Hepatic stellate cell (primary cell): ENCODE measurements around the gene MDFIC.

Source experiments
- DNase-seq: peaks from one replicate; pipeline ENCODE4 v3.0.0; 2011; ENCODE audit warnings: low spot score

The MDFIC gene

DNA sequence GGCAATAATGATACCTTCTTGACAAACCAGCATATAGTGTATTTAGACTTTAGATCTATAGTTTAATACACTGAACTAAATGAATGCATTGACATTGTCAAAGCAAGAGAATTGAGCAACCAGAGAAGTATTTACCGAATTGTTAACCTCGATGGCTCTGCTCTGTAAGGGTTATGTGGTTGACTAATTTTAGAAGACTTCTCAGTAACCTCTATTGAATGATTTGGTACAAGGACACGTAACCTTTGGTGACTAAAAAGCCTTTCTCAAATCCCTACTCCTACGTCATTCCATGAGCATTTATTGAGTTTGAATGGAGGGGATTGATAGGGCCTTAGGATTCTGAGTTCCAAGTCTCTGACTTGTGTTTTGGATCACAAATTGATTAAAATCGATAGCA is 67.6 kb downstream of the MDFIC start:
- DNase-seq, result no peak

DNA sequence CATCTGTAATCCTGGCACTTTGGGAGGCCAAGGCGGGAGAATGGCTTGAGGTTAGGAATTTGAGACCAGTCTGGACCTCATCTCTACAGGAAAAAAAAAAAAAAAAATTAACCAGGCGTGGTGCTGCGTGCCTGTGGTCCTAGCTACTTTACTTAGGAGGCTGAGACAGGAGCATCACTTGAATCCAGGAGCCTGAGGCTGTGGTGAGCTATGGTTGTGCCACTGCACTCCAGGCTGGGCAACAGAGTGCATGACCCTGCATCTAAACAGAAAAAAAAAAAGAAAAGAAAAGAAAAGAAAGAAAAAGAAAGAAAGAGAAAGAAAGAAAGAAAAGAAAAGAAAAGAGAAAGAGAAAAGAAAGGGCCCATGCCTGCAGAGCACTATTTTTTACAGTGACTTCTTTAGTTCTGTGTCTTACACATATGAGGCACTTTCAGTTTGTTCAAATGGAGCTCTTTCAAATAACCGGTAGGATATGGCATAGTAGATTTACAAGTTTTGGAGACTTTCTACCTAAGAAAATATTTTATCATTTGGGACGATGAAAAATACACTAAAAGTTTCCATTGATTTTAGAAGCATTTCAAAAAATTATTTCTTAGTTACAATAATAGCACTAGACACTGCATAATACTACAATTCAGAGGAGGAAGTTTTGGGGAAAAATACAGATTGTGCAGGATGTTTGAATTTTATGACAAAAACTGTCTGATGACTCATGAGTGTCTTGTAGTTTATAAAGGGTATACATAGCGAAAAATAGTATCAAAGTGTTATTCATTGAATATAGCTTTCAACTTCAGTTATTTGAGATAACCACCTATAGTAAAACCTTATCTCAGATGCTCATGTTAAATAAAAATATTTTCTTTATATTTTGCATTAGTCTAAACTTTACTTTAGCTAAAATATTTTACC is 75.9 kb downstream of the MDFIC start:
- DNase-seq, result no peak

DNA sequence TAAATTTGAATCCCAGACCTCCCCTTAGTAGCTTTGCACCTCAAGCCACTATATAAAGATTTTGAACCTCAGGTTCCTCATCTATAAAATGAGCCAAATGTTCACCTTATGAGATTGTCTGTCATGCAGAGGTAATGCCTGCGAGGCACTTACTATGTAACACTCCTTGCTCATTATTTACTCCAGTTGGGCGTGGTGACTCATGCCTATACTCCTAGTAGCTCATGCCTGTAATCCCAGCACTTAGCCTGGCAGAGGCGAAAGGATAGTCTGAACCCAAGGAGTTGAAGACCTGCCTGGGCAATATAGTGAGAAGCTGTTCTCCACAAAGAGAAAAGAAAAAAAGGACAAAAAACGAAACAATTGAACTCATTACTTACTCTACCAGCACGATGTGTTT is 82.2 kb downstream of the MDFIC start:
- no peak for DNase-seq

DNA sequence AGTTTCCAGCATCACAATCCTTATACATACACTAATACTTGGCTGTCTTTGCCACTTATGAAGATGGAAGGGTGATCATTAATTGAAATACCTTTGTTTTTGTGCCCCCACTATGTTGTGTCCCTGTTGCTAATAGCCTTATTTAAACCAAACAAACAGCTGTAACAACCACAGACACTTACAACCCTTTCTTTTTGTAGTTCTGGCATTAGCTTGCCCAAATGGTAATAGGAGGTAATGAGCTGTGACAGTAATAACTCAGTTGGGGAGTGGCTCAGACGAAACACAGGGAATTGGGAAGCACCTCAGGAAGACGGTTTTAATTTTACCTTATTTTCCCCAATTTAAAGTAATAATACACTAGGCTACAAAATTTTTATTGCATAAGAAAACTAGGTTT is 83.4 kb downstream of the MDFIC start:
- no peak for DNase-seq

DNA sequence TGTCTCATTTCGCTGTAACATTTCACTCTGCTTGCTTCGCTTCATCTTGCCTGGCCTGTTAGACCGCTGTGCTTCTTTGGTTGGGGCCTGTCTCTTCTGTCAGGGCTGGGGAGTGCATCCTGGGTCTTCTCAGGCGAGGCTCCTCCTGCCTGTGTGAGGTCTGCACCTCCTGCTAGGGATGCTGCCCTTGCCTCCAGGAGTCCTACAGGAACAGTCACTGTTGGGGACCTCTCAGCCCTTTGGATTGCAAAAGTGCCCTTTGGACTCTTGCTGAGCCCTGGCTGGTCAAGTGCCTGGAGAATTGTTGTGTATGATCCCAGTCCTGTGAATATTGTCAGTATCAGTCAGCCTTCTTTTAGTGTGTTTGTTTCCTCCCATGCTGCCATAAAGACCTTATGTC is 84.1 kb downstream of the MDFIC start:
- no peak for DNase-seq

DNA sequence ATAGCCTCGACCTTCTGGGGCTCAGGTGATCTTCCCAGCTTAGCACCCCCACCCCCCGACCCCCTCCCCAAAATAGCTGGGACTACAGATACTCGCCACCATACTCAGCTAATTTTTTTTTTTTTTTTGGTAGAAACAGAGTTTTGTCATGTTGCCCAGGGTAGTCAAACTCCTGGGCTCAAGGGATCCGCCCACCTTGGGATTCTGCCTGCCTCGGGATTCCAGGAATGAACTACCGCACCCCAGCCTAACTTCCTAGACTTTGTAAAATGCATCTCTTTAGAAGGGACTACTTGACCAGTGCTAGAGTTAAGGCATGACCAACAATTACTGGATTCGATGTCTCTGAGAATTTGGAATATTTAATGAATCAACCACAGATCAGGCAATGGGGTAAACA is 85.9 kb downstream of the MDFIC start:
- DNase-seq, result no peak

DNA sequence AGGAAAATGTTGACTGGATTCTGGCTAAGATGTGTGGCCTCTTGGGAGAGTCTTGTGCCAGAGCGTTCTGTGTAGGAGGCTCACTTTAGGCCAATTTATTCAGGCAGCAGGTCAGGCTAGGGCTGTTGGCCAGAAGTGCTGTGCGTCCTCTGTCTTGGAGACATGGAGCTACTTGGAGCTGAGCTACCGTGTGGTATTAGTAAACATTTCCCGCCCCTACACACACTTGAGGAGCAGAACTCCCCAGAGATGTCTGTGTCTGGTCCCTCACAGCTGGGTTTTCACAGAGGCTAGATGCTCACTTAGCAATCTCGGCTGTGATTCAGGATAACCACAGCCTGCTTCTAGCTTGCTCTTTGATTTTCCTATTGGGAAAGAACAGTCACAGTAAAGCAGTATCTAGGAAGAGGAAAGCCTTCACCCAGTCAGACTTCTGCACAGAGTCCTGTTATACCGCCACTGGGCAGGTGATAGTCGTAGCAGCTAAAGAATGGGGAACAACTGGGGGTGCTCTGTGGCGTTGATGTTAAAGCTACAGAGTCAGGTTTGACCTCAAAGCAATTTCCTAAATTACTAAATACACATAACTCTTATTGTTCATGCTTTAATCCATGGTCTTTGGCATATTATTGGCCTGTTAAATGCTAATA is 86.7 kb downstream of the MDFIC start:
- DNase-seq, result peak; percentile 4

DNA sequence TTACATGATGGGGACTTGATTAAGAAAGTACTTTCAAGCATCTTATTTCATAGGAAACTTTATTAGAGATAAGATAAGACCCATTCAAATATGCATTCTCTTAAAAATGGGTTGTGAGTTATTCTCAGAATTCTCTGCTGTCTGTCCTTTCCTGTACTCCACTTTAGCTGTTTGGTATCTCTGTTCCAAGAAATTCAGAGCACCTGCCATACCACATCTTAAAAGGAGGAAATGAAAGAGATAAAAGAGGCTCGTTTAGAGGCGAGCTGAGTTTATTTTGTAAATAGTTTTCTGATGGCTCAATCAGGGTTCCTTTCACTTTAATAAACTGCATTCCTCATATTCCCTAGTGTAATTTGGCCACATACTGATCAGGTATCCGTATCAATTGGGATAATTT is 87.2 kb downstream of the MDFIC start:
- no peak for DNase-seq

DNA sequence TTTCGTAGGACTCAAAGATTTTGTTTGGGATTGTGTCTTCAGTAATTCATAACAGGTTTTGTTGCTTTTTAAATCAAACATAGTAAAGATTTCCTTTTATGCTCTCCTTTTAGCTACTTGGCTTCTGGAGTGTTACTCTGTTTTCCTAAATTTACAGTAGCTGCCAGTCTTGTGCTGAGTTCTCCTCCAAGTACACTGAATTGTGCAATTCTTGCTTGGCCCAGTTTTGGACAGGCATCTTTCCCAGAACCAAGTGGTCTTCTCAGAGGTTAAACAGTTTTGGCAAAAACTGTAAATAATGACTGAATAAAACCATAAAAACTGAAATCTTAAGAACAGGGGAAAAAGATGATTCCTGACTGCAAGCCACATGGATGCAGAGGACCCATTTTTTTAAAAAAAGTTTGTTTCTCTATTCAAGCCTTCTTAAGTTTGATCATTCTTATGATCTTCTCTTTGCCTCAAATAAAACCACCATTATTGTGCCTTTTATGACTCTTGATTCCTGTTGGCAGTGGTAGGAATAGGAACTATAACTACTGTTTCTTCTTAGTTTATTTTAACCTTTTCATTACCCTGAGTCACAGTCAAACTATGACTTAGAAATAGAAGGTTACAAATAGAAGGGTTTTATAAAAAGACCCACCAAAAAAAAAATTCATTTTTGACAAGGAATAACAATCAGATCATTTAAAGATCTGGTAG is 88.0 kb downstream of the MDFIC start:
- DNase-seq, result no peak

DNA sequence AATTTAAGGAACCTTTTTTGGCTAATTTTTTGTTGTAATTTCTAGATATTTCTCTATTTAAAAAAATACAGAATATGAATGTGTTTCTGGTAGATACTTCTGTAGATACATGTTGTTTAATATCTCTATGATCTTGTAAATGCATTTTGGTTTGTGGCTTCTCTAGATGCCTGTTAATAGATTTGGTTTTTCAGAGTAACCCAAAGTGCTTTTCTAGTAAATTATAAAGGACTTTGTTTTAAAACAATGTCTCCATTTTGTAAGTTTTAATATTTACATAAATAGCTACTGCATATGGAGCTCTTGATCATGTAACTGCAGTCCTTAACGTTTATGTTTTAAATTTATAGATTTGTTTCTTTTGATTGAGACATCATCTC is 88.5 kb downstream of the MDFIC start:
- no peak for DNase-seq

DNA sequence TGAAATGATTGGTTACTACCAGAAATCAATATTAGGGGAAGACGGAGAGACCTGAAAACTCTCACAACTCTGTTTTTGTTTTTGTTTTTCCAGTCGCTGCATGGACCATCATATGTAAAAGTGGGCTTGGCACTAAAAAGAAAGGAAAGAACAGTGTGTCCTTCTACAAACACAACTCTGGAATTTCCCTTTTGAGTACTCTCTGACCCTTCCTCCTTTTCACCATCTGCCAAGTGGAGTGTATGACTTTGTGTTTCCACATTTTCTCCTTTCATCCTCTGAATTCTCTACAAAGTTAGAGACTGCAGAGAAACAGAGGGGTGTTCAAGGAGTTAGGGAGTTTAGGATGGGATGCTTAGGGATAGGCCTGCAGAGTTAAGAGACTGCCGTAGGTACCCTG is 92.0 kb downstream of the MDFIC start:
- no peak for DNase-seq

DNA sequence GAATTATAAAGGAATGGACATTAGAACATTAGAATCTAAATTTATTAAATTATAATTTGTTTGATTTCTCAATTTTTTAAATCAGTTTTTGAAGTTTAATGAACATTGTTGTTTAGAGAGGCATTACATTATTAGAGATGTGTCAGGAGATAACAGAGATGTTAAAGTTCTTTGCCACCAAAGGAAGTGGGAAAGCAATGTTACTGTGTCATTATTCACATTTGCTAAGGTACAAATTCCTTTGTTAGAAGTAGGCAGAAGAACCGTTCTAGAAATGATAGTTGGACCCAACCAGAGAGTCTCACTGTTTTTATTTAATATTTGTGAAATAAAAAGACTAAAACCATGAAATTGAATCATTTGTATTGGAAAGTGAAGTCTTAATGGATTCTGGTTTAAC is 92.9 kb downstream of the MDFIC start:
- DNase-seq, result no peak

DNA sequence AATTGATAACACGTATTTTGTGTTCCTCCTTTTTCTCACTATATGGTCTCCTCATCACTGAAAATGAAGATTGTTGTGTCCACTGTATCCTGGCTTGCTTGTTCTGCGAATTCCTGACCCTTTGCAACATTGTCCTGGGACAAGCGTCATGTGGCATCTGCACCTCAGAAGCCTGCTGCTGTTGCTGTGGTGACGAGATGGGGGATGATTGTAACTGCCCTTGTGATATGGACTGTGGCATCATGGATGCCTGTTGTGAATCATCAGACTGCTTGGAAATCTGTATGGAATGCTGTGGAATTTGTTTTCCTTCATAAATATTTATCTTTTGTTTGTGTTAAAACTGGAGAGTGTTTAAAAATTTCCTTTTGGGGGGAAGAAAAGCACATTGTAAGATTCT is 93.7 kb downstream of the MDFIC start:
- DNase-seq, result peak; percentile 32

DNA sequence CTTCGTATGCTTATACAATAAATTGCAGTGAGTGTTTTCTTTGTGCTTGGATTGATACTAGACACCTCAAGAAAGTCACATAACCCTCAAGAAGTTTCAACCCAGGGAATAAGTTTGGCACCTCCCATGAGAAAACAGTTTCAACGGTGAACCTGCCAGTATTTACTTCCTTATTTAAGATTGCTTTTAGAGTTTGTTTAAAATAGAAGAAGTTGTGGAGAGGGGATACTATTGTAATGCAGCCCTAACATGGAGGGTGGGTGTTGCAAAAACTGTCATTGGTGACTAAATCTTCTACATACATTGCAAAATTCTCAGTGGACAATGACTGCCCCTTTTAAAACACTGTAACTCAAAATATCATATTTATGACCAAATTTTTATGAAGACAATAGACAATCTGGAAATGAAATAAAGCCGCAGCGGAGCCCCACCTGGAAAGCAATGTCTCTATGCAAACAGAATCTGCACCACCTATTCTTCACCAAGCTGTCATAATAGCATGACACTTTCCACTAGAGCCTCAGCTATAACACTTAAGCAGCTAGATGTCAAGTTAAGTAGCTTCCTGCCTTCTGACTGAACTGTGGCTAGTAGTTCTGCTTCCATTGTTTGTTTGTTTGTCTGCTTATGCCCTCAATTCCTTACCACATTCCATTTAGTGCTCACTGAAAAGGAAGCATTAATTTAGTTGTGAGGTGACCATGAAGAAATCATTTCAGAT is 98.2 kb downstream of the MDFIC start:
- DNase-seq, result no peak

DNA sequence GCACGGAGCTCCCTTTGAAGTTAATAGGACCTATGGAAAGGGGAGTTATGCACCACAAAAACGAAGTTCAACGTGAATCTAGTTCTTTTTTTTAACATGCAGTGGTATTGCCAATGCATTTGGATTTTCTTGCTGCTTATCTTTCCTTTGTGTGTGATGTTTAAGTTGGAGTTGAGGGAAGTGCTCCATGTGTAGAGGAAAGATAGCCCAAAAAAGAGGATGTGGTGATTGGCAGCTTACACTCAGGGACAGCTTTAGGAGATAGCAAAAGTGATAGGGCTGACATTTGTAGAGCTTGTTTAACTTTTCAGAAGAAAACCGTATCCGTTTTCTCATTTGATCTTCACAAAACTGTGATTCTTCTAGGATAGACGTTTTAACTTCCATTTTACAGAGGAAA is 101.3 kb downstream of the MDFIC start:
- DNase-seq, result no peak

DNA sequence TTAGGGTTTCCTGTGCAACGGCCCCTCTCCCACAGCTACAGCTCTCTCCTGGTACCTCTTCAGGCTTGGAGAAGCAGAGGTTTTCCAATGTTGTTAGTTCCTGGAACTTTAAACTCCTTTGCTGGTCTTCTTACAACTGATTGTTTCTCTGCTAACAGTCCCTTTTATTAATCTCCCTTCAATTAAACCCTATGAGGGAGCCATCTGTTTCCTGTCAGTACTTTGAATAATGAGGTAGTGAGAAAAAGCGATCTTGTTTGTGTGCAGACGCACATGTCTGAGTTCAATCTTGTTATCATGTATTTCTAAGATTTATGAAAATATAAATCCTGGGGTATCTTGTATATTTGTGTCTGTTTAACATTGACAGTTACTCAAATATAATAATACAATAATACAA is 102.4 kb downstream of the MDFIC start:
- DNase-seq, result no peak

DNA sequence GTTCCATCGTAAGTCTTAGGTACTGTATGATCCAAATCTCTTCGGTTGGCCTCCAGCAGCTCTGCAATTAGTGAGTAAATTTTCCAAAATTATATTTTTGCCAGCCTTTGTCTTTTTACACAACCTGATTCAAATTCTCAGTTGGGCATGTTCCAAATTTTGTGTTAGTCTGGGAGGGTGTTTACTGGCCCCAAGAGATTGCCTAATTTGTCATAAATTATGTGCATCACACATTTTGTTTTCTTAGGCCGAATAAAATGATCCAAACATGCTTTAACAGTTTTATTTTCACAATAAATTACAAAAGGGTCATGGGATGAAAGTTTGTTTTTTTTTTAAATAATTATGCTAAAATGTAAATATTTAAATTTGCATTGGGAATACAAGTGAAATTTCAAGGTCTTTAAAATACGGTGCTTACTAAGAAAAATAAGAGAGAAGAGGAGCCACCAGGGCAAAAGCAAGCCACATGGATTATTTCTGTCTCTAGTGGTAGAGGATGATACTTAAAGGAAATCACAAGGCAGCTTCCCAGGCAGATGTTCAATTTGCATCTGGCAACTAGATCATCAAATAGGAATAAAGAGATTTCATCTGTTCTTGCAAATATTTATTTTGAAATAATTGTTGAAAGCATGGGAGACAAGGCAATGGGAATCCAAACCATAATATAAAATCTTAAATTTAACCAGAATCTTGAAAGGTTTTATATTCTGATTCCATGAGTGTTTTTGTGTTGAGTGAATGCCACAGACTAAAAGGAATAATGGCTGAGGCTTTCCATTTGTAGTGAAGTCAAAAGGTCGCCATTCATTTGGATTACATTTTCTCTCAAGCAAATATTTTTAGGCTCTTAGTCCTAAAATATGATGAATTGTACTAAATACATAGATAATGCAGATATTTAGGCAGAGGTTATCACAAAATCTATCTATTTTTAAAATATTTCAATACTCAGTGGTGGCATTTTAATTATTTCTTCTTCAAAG is 111.1 kb downstream of the MDFIC start:
- no peak for DNase-seq

DNA sequence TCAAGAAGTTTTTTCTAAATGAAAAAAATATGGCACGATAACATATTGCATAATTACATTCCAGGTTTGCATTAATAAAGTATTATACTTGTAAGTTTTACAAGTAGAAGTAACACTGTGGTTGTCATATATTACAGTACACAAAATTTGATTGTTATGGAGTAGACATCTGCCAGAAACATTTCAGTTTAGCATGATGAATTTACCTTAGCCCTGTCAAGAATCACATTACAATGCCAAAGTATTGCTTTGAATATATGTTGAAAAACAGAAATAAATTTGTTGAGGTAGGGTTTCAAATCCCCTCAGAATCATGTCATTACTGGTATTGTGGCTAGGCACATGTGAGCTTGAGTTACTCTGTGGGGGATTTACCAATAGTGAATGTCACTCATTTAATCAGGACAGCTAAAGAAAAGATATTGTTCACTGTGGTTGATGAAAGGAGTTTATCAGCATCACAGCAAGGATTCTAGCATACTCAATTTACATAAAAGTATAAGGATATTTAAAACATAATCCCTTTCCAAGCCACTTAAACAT is 112.1 kb downstream of the MDFIC start:
- no peak for DNase-seq

DNA sequence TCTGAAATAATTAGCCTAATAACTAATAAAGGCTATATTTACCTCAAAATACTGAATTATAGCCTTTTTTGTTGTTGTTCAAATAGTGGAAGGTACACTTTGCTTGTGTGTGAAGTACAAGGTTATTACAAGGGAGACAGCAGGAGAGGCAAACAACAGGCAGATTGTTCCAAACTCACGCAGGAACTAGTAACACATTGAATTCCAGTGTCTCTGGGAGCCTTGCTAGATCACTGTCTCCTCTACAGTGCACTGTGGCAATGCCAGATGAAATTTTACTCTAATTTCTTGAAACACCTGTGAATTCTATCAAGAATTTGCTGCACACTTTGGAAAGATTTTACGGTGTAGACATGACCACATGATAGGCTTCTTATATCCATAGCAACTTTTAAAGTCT is 112.6 kb downstream of the MDFIC start:
- DNase-seq, result no peak

DNA sequence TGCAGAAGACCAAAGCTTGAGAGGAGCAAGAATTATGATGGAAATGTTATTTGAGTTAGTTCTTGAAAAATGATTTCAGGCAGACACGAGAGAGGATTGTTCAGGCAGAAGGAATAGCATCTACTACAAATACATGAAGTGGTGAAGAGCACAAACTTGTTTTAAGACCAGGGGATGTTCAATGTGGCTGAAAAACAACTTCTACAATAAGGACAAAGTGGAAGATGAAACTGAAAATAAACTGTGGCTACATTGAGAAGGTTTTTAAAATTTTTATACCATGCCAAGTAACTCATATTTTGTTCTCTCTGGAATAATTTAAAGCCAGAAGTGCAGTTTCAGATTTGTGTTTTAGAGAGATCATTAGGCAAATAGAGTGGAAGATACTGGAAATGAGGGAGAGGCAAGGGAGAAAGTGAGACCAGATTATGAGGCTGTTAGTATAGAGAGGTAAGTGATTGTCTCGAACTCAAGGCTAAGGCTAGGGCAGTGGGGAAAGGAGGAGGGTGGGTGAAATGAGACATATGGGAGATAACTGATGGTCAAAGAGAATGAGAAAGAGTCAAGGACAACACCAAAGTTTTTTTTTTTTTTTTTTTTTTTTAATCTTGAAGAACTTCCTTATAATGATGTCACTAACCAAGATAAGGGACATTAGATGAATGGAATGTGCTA is 115.4 kb downstream of the MDFIC start:
- DNase-seq, result no peak
